OCI-LY1 (cell line): Measurements from ENCODE around the gene BPIFA2.

Source experiments
- H2AFZ ChIP-seq: fragments of 200-600 bp; sonication (generic), shearing (Covaris generic); 2 replicates; pipeline ENCODE4 v1.6.0; 2014; ENCODE audit warnings: antibody characterized with exemption, mild to moderate bottlenecking, low read length
- H3F3A ChIP-seq: fragments of 200-600 bp; sonication (generic), shearing (Covaris generic); 2 replicates; pipeline ENCODE4 v1.6.0; 2014; ENCODE audit warnings: mild to moderate bottlenecking, antibody characterized with exemption, low read length, moderate library complexity; ENCODE audit not compliant: insufficient read depth
- H3K27ac ChIP-seq: fragments of 200-600 bp; sonication (generic); 2 replicates; pipeline ENCODE4 v1.5.1; 2014; ENCODE audit warnings: low read length, mixed run types, mild to moderate bottlenecking, low read depth; ENCODE audit not compliant: poor library complexity, severe bottlenecking
- H3K27me3 ChIP-seq: fragments of 200-600 bp; sonication (generic); 2 replicates; pipeline ENCODE4 v1.6.0; 2014; ENCODE audit warnings: antibody characterized with exemption, mild to moderate bottlenecking, low read length, moderate library complexity; ENCODE audit not compliant: insufficient read depth
- H3K36me3 ChIP-seq: fragments of 200-600 bp; sonication (generic); 2 replicates; pipeline ENCODE4 v1.6.1; 2014; ENCODE audit warnings: mild to moderate bottlenecking, antibody characterized with exemption, low read length, moderate library complexity, mixed read lengths; ENCODE audit not compliant: insufficient read depth
- H3K4me1 ChIP-seq: fragments of 200-600 bp; sonication (generic); 2 replicates; pipeline ENCODE4 v1.5.1; 2014; ENCODE audit warnings: mild to moderate bottlenecking, low read length, moderate library complexity; ENCODE audit not compliant: insufficient read depth, severe bottlenecking
- H3K4me2 ChIP-seq: fragments of 200-600 bp; sonication (generic), shearing (Covaris generic); 2 replicates; pipeline ENCODE4 v1.6.1; 2014; ENCODE audit warnings: low read length
- H3K4me3 ChIP-seq: fragments of 200-600 bp; sonication (generic); 2 replicates; pipeline ENCODE4 v1.5.1; 2014; ENCODE audit warnings: low read length, low read depth, mild to moderate bottlenecking, mixed read lengths; ENCODE audit not compliant: poor library complexity, severe bottlenecking
- H3K79me2 ChIP-seq: fragments of 200-600 bp; shearing (Covaris generic); 2 replicates; pipeline ENCODE4 v1.6.1; 2016; ENCODE audit warnings: mixed run types, low read length, mixed read lengths; ENCODE audit not compliant: insufficient read depth
- H3K9ac ChIP-seq: fragments of 200-600 bp; sonication (generic), shearing (Covaris generic); 2 replicates; pipeline ENCODE4 v1.6.1; 2014; ENCODE audit warnings: mild to moderate bottlenecking, low read length, mixed read lengths
- H3K9me2 ChIP-seq: fragments of 200-600 bp; sonication (generic), shearing (Covaris generic); 2 replicates; pipeline ENCODE4 v1.6.1; 2014; ENCODE audit warnings: low read depth, mild to moderate bottlenecking, low read length, mixed read lengths
- H3K9me3 ChIP-seq: fragments of 200-600 bp; shearing (Covaris generic); 2 replicates; pipeline ENCODE4 v1.6.1; 2014; ENCODE audit warnings: low read length, mixed read lengths
- H4K20me1 ChIP-seq: fragments of 200-600 bp; sonication (generic), shearing (Covaris generic); 2 replicates; pipeline ENCODE4 v1.6.0; 2016; ENCODE audit warnings: mild to moderate bottlenecking, low read length; ENCODE audit not compliant: insufficient read depth
- CTCF ChIP-seq: fragments of 200-600 bp; sonication (generic), shearing (Covaris generic); IDR thresholded peaks from 2 replicates; pipeline ENCODE4 v1.5.1; 2017; ENCODE audit warnings: mild to moderate bottlenecking, antibody characterized with exemption, low read length, moderate library complexity, mixed read lengths
- EZH2 ChIP-seq: fragments of 200-600 bp; sonication (generic), shearing (Covaris generic); IDR thresholded peaks from 2 replicates; pipeline ENCODE4 v1.8.0; 2017; ENCODE audit warnings: borderline replicate concordance, mixed run types, mild to moderate bottlenecking, antibody characterized with exemption, low read length, moderate library complexity, mixed read lengths

Gene BPIFA2

GRCh38 chr20:33192912-33193501, 25.0 kb downstream of the BPIFA2 start:
- H4K20me1 ChIP-seq: no peaks in the 10 kb centered on the region
- H2AFZ ChIP-seq: no peak overlapping the region
- no peaks in the 10 kb centered on the region for H3K4me1 ChIP-seq
- H3K4me2 ChIP-seq: no peak overlapping the region
- no peaks in the 10 kb centered on the region for H3K9me3 ChIP-seq
- no peak overlapping the region for H3K27ac ChIP-seq
- TF ChIP-seq CTCF (no peak), EZH2 (no peak)
- no peak overlapping the region for H3K4me3 ChIP-seq
- H3K9me2 ChIP-seq: no peaks in the 10 kb centered on the region
- peaks cover under 1% of the 10 kb centered on the region; the same call in 1 of the 2 replicates for H3K27me3 ChIP-seq
- H3K79me2 ChIP-seq: no peaks in the 10 kb centered on the region
- H3F3A ChIP-seq: no peaks in the 10 kb centered on the region
- H3K9ac ChIP-seq: no peak overlapping the region
- H3K36me3 ChIP-seq: no peaks in the 10 kb centered on the region

DNA sequence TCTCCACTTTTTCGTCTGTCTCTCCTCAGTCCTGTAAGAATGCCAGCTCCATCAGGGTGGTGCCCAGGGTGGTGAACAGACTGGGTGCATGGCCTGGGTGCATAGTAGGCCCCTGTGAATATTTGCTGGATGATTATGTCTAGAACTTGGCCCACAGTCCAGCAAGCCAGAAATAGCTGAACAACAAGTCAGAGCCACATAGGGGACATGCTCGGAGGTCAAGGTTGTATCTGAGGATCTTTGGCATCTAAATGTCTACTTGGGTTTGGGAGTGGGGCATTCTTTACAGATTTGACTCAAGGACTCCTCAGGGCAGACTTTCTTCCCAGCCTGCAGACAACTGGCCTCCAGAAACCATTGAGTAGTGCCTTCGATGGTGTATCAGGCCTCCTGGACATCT, 31.1 kb downstream of the BPIFA2 start:
- Histone ChIP-seq H3K4me3 (no peak overlapping the region), H3K9me2 (no peaks in the 10 kb centered on the region), H3K27ac (no peak overlapping the region), H3K9ac (no peak overlapping the region), H3K4me2 (no peak overlapping the region), H4K20me1 (no peaks in the 10 kb centered on the region), H3K9me3 (no peaks in the 10 kb centered on the region), H3K79me2 (no peaks in the 10 kb centered on the region), H3F3A (no peaks in the 10 kb centered on the region), H2AFZ (no peak overlapping the region), H3K36me3 (no peaks in the 10 kb centered on the region), H3K27me3 (peaks cover 2% of the 10 kb centered on the region; the same call in 1 of the 2 replicates), H3K4me1 (no peaks in the 10 kb centered on the region)
- TF ChIP-seq EZH2: no peak
- no peak for TF ChIP-seq CTCF

DNA sequence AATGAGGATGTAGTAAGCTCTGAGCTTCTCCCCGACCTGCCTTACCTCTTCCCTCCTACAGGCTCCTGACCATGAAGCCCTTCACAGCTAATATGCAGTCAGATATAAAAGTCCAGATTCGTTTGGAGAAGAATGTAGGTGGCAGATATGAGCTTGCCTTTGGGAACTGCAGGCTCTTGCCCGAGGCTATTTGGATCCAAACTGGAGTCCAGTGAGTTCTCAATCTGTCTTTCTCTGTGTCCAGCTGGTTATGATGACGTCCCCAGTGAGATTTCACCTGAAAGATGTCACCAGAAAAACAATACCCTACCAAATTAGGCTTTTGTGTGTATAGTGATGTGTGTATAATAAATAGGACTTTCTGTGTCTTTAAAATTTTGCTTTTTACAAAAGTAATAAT, 34.5 kb downstream of the BPIFA2 start:
- no peaks in the 10 kb centered on the region for H4K20me1 ChIP-seq
- H3K9me3 ChIP-seq: no peaks in the 10 kb centered on the region
- H3K4me3 ChIP-seq: no peak overlapping the region
- no peaks in the 10 kb centered on the region for H3K79me2 ChIP-seq
- H3K36me3 ChIP-seq: no peaks in the 10 kb centered on the region
- H3K9ac ChIP-seq: no peak overlapping the region
- peaks cover 2% of the 10 kb centered on the region; the same call in 1 of the 2 replicates for H3K27me3 ChIP-seq
- H3K4me1 ChIP-seq: no peaks in the 10 kb centered on the region
- TF ChIP-seq CTCF (no peak), EZH2 (no peak)
- no peak overlapping the region for H2AFZ ChIP-seq
- no peaks in the 10 kb centered on the region for H3K9me2 ChIP-seq
- no peaks in the 10 kb centered on the region for H3F3A ChIP-seq
- H3K4me2 ChIP-seq: no peak overlapping the region
- no peak overlapping the region for H3K27ac ChIP-seq
